SH-SY5Y (cell line): Measurements from ENCODE around the gene PELI3.

ENCODE experiments used
- GATA2 ChIP-seq: IDR thresholded peaks from 2 replicates; pipeline ENCODE4 v1.6.1; 2011; ENCODE audit warnings: mild to moderate bottlenecking, low read depth, low read length
- GATA3 ChIP-seq: IDR thresholded peaks from 2 replicates; pipeline ENCODE4 v1.6.1; 2011; ENCODE audit warnings: low read depth, mild to moderate bottlenecking, low read length, moderate library complexity

PELI3 gene

DNA sequence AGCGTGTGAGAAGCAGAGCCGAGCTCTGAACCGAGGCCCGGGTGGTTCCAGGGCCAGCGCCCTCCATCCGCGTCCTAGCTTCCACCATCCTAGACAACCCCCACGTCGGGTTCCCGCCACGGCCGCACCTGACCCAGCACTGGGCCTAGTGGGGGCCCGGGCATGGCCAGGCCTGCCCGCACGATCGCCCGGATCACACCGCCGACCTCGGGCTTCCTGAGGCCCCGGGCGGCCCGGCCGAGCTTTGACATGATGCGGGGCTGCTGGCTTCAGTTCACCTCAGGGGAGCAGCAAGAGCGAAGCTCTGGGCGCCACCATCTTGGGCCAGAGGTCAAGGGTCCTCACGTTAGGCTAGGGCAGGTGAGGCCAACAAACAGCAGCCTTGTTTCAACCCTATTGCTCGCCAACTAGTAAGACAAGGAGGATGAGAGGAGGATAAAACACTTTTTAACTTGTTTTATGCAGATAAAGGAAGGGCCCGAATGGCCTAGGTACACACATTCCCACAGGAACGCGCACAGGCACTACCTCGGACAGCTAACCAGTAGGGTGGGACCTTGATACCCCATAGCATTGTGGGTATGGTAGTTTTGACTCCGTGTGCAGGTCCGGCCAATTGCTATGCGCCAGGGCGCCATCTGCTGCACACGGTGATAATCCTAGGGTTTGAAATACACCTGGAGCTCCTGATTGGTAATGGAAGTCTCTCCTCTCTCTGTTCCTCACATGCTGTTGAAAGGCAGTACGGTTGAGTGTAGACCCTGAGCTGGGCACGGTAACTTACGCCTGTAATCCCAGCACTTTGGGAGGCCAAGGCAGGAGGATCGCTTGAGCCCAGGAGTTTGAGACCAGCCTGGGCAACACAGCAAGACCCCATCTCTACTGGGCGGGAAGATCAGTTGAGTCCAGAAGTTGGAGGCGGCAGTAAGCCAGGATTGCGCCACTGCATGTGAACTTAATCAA is 27.9 kb upstream of the PELI3 start, which contains the start of gene MRPL11:
Gene MRPL11, minus strand, starts transcription at position 345 of the 963 bp plus-strand sequence. Its CDS starts 94 bp downstream, at position 251.
- TF ChIP-seq GATA2 (no peak), GATA3 (no peak)

DNA sequence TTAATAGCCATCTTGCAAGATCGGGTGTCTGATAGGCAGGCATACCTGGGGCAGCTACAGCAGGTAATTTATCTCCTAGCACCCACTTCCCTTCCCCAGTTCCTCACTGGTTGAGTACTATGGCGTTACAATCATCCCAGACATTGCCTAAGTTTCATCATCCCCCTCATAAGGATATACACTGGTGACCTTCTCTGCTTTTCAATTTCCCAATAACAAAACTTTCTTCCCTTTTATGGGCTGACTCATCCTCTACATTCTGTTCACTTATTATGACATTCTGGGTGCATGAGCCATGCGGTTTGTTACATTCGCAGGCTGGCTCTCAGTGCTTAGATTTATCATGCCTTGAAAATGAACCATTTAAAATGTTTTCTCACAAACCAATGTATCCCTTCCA is 23.1 kb upstream of the PELI3 start:
- TF ChIP-seq GATA2 (no peak), GATA3 (no peak)

GRCh38 chr11:66447012-66447411 is 19.7 kb upstream of the PELI3 start:
- TF ChIP-seq GATA3 (no peak), GATA2 (no peak)

GRCh38 chr11:66448523-66448922 is 18.2 kb upstream of the PELI3 start:
- TF ChIP-seq GATA2 (no peak), GATA3 (no peak)

GRCh38 chr11:66450560-66450959 is 16.1 kb upstream of the PELI3 start:
- TF ChIP-seq GATA2 (no peak), GATA3 (no peak)

GRCh38 chr11:66451663-66452062 is 15.0 kb upstream of the PELI3 start:
- TF ChIP-seq GATA3 (no peak), GATA2 (no peak)

- no peak for TF ChIP-seq GATA2
- TF ChIP-seq GATA3: no peak
Observed at GRCh38 chr11:66454247-66454646, 12.5 kb upstream of the PELI3 start.

GRCh38 chr11:66454828-66455227 is 11.9 kb upstream of the PELI3 start:
- TF ChIP-seq GATA2: no peak
- TF ChIP-seq GATA3: no peak

- TF ChIP-seq GATA3: no peak
- no peak for TF ChIP-seq GATA2
Observed at GRCh38 chr11:66457826-66458225, 8.9 kb upstream of the PELI3 start.

DNA sequence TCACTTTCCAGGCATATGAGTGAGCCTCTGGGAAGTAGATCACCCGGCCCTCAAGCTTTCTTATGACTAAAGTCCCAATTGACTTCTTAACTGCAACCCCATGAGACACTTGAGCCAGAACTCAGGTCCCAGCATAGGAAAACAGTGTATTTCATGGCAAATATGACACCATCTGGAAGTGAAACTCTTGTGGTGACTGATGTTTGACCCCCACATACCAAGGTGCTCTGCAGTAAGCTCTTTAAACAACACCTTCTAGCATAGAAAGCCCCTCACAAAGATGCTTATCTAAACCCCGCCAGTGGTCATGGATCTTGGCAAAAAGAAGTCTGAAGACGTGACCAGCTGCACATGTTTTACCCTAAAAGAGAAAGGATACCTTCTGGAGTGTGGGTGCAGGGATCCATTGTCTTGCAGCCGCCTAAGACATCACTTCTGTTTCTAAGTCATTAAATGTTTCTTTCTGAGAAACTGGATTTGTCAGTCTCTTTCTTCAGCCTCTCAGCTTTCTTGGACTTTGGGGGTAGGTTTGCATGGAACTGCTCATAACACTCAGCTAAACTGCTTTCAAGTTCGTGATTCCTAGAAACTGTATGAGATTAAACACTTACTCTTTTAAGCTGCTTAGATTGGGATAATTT is 7.4 kb upstream of the PELI3 start:
- no peak for TF ChIP-seq GATA3
- no peak for TF ChIP-seq GATA2

DNA sequence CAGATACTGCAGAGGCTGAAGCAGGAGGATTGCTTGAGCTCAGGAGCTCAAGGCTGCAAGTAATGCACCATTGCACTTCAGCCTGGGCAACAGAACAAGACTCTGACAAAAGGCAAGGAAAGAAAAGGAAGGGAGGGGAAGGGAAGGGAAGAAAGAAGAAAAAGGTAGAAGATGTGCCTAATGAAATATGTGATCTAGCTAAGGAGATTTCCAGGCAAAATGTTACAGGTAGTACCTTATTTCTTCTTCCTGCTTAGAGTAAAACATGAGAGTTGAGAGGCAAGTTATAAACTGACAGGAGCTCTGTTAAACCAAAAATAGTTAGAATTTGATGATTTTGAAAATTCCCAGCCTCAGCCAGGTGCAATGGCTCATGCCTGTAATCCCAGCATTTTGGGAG is 4.7 kb upstream of the PELI3 start:
- TF ChIP-seq GATA2 (no peak), GATA3 (no peak)

- TF ChIP-seq GATA2 (no peak), GATA3 (no peak)
Observed at GRCh38 chr11:66462911-66463310, 3.8 kb upstream of the PELI3 start.

GRCh38 chr11:66464916-66465315 is 1.8 kb upstream of the PELI3 start:
- no peak for TF ChIP-seq GATA2
- TF ChIP-seq GATA3: no peak

GRCh38 chr11:66465373-66466224 is 1.1 kb upstream of the PELI3 start:
- TF ChIP-seq GATA3 (no peak), GATA2 (no peak)
